ENCODE data around the gene LSM3.

The LSM3 gene

DNA sequence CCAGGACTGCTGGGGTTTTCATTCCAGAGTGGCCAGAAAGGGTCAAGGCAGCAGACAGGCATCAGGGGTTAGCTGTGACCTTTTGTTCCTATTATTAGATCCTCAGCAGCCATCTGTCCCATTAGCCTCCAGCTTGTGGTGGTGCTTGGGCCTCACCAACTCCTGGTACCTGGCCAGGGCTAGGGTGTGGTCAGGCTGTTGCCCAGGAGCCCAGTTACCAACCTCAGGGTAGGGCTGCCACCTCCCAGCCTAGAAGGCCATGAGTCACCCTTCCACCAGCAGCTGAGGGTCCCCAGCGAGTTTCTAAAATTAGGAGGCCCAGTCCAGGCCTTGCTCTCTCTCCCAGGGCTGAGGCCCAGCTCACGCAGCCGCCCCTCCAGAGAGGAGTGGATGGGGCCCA is 41.6 kb upstream of the LSM3 start:
- Histone ChIP-seq H3K9me3 (ENCODE audit: control insufficient read depth in 2 of 2, low read length in 2 of 2) (no peaks in the 10 kb centered on the region), H3K4me1 (ENCODE audit: control insufficient read depth, insufficient read depth, low read length) (peaks cover 9% of the 10 kb centered on the region), H3K27ac (ENCODE audit: low read length) (peak overlapping the region; percentile 41), H3K36me3 (ENCODE audit: control insufficient read depth in 2 of 2, insufficient read depth in 2 of 2, low read length in 2 of 2) (peaks cover 82 to 84% of the 10 kb centered on the region in 2 donors), H3K27me3 (ENCODE audit: control insufficient read depth in 1 of 2, insufficient read depth in 2 of 2, low read length in 2 of 2) (no peaks in the 10 kb centered on the region), H3K9ac (ENCODE audit: low read length in 2 of 2) (no peak overlapping the region), H3K4me3 (ENCODE audit: low read length in 2 of 2) (no peak overlapping the region)

DNA sequence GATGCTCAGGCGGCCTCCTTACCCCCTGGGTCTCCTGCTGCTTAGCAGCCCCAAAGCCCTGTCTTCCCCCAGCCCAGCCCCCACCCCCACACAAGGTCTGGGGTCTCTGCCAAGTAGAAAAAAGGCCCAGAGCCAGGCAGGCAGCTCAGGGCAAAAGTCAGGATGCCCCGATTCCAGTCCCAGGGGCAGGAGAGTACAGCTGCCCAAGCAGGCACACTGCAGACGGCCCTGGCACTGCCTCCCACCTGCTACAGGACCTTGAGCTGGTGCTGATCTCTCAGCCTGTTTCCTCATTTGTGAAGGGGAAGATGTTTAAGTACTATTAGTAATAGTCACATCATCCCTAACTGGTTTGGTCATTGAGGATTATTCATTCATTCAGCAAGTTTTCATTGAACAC is 41.2 kb upstream of the LSM3 start:
- H3K36me3 ChIP-seq (ENCODE audit: control insufficient read depth in 2 of 2, insufficient read depth in 2 of 2, low read length in 2 of 2), result peaks cover 82 to 84% of the 10 kb centered on the region in 2 donors
- no peaks in the 10 kb centered on the region for H3K9me3 ChIP-seq (ENCODE audit: control insufficient read depth in 2 of 2, low read length in 2 of 2)
- H3K9ac ChIP-seq (ENCODE audit: low read length in 2 of 2), result no peak overlapping the region
- H3K4me3 ChIP-seq (ENCODE audit: low read length in 2 of 2), result no peak overlapping the region
- peak overlapping the region; percentile 18 for H3K27ac ChIP-seq (ENCODE audit: low read length)
- no peaks in the 10 kb centered on the region for H3K27me3 ChIP-seq (ENCODE audit: control insufficient read depth in 1 of 2, insufficient read depth in 2 of 2, low read length in 2 of 2)
- H3K4me1 ChIP-seq (ENCODE audit: control insufficient read depth, insufficient read depth, low read length), result peaks cover 9% of the 10 kb centered on the region

DNA sequence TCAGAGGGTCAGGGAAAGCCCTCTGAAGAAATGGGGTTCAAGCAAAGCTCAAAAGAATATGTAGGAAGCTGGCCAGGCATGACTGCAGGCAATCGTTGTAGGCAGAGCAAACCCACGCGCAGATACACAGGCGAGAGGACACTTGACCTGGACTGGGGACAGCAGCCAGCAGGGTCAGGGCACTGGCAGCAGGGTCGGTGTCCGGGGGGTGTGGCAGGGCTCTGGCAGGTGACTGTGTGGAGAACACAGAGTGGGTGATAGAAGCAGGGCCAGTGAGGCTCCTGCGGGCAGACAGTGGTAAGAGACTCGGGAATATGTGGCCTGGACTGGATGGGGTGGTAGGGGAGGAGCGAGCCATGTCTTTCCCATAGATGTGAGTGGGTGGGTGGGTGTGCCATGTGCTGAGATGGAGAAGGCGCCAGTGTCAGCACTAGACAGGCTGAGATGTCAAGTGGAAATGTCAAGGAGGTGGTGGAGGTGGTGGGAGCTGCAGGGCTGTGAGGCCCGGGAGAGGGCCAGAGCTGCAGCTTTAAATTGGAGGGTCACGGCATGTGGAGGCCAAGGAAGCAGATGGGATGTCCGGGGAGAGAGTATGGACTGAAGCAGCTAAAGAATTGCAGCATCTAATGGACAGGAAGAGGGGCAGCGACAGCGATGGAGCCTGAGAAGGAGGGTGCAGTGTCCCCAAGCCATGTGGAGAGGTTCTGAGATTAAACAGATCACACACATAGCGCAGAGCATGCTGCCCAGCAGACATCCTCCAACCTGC is 40.3 kb upstream of the LSM3 start:
- no peaks in the 10 kb centered on the region for H3K9me3 ChIP-seq (ENCODE audit: control insufficient read depth in 2 of 2, low read length in 2 of 2)
- H3K27ac ChIP-seq (ENCODE audit: low read length), result no peak overlapping the region
- no peaks in the 10 kb centered on the region for H3K27me3 ChIP-seq (ENCODE audit: control insufficient read depth in 1 of 2, insufficient read depth in 2 of 2, low read length in 2 of 2)
- peaks cover 73 to 76% of the 10 kb centered on the region in 2 donors for H3K36me3 ChIP-seq (ENCODE audit: control insufficient read depth in 2 of 2, insufficient read depth in 2 of 2, low read length in 2 of 2)
- no peak overlapping the region for H3K4me3 ChIP-seq (ENCODE audit: low read length in 2 of 2)
- peaks cover 11% of the 10 kb centered on the region for H3K4me1 ChIP-seq (ENCODE audit: control insufficient read depth, insufficient read depth, low read length)
- no peak overlapping the region for H3K9ac ChIP-seq (ENCODE audit: low read length in 2 of 2)

GRCh38 chr3:14138878-14139655 is 39.5 kb upstream of the LSM3 start:
- no peak overlapping the region for H3K4me3 ChIP-seq (ENCODE audit: low read length in 2 of 2)
- peaks cover 66 to 69% of the 10 kb centered on the region in 2 donors for H3K36me3 ChIP-seq (ENCODE audit: control insufficient read depth in 2 of 2, insufficient read depth in 2 of 2, low read length in 2 of 2)
- no peaks in the 10 kb centered on the region for H3K9me3 ChIP-seq (ENCODE audit: control insufficient read depth in 2 of 2, low read length in 2 of 2)
- no peak overlapping the region for H3K27ac ChIP-seq (ENCODE audit: low read length)
- no peaks in the 10 kb centered on the region for H3K27me3 ChIP-seq (ENCODE audit: control insufficient read depth in 1 of 2, insufficient read depth in 2 of 2, low read length in 2 of 2)
- no peak overlapping the region for H3K9ac ChIP-seq (ENCODE audit: low read length in 2 of 2)
- peaks cover 16% of the 10 kb centered on the region for H3K4me1 ChIP-seq (ENCODE audit: control insufficient read depth, insufficient read depth, low read length)

DNA sequence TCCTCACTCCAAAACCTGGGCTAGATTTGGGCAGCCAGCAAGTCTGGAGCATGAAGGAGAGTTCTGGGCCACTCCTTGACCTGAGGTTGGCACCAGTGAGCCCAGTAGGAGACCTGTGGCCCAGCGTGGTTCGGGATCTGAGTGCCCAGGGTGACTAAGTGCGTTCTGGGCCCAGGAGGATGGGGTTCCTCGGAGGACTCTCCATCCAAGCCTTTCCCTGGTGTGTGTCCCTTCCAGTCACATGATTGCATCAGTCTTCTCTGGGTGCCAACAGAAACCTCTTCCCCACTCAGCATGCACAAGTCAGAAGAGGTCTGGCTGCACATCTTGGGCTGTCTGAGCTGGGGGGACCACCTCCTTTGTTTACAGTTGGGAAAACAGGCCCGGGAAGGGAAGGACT is 38.8 kb upstream of the LSM3 start:
- Histone ChIP-seq H3K9ac (ENCODE audit: low read length in 2 of 2) (no peak overlapping the region), H3K36me3 (ENCODE audit: control insufficient read depth in 2 of 2, insufficient read depth in 2 of 2, low read length in 2 of 2) (peaks cover 59 to 62% of the 10 kb centered on the region in 2 donors), H3K4me3 (ENCODE audit: low read length in 2 of 2) (no peak overlapping the region), H3K27ac (ENCODE audit: low read length) (no peak overlapping the region), H3K27me3 (ENCODE audit: control insufficient read depth in 1 of 2, insufficient read depth in 2 of 2, low read length in 2 of 2) (no peaks in the 10 kb centered on the region), H3K4me1 (ENCODE audit: control insufficient read depth, insufficient read depth, low read length) (peaks cover 23% of the 10 kb centered on the region), H3K9me3 (ENCODE audit: control insufficient read depth in 2 of 2, low read length in 2 of 2) (no peaks in the 10 kb centered on the region)

GRCh38 chr3:14140668-14141067 is 37.9 kb upstream of the LSM3 start:
- Histone ChIP-seq H3K9me3 (ENCODE audit: control insufficient read depth in 2 of 2, low read length in 2 of 2) (no peaks in the 10 kb centered on the region), H3K4me1 (ENCODE audit: control insufficient read depth, insufficient read depth, low read length) (peaks cover 31% of the 10 kb centered on the region), H3K9ac (ENCODE audit: low read length in 2 of 2) (no peak overlapping the region), H3K36me3 (ENCODE audit: control insufficient read depth in 2 of 2, insufficient read depth in 2 of 2, low read length in 2 of 2) (peaks cover 50 to 55% of the 10 kb centered on the region in 2 donors), H3K27me3 (ENCODE audit: control insufficient read depth in 1 of 2, insufficient read depth in 2 of 2, low read length in 2 of 2) (no peaks in the 10 kb centered on the region), H3K27ac (ENCODE audit: low read length) (no peak overlapping the region), H3K4me3 (ENCODE audit: low read length in 2 of 2) (no peak overlapping the region)

GRCh38 chr3:14141144-14141543 is 37.5 kb upstream of the LSM3 start:
- Histone ChIP-seq H3K36me3 (ENCODE audit: control insufficient read depth in 2 of 2, insufficient read depth in 2 of 2, low read length in 2 of 2) (peaks cover 47 to 55% of the 10 kb centered on the region in 2 donors), H3K9me3 (ENCODE audit: control insufficient read depth in 2 of 2, low read length in 2 of 2) (no peaks in the 10 kb centered on the region), H3K27ac (ENCODE audit: low read length) (no peak overlapping the region), H3K4me1 (ENCODE audit: control insufficient read depth, insufficient read depth, low read length) (peaks cover 36% of the 10 kb centered on the region), H3K4me3 (ENCODE audit: low read length in 2 of 2) (no peak overlapping the region), H3K27me3 (ENCODE audit: control insufficient read depth in 1 of 2, insufficient read depth in 2 of 2, low read length in 2 of 2) (no peaks in the 10 kb centered on the region), H3K9ac (ENCODE audit: low read length in 2 of 2) (no peak overlapping the region)

GRCh38 chr3:14141602-14142341 is 36.8 kb upstream of the LSM3 start:
- H3K36me3 ChIP-seq (ENCODE audit: control insufficient read depth in 2 of 2, insufficient read depth in 2 of 2, low read length in 2 of 2), result peaks cover 49 to 55% of the 10 kb centered on the region in 2 donors
- no peak overlapping the region for H3K4me3 ChIP-seq (ENCODE audit: low read length in 2 of 2)
- H3K4me1 ChIP-seq (ENCODE audit: control insufficient read depth, insufficient read depth, low read length), result peaks cover 39% of the 10 kb centered on the region
- peak overlapping the region; percentile 26 for H3K27ac ChIP-seq (ENCODE audit: low read length)
- no peak overlapping the region for H3K9ac ChIP-seq (ENCODE audit: low read length in 2 of 2)
- no peaks in the 10 kb centered on the region for H3K9me3 ChIP-seq (ENCODE audit: control insufficient read depth in 2 of 2, low read length in 2 of 2)
- H3K27me3 ChIP-seq (ENCODE audit: control insufficient read depth in 1 of 2, insufficient read depth in 2 of 2, low read length in 2 of 2), result no peaks in the 10 kb centered on the region

- Histone ChIP-seq H3K9ac (ENCODE audit: low read length in 2 of 2) (no peak overlapping the region), H3K27ac (ENCODE audit: low read length) (peak overlapping the region; percentile 26), H3K4me3 (ENCODE audit: low read length in 2 of 2) (no peak overlapping the region), H3K9me3 (ENCODE audit: control insufficient read depth in 2 of 2, low read length in 2 of 2) (no peaks in the 10 kb centered on the region), H3K36me3 (ENCODE audit: control insufficient read depth in 2 of 2, insufficient read depth in 2 of 2, low read length in 2 of 2) (peaks cover 55 to 56% of the 10 kb centered on the region in 2 donors), H3K27me3 (ENCODE audit: control insufficient read depth in 1 of 2, insufficient read depth in 2 of 2, low read length in 2 of 2) (no peaks in the 10 kb centered on the region), H3K4me1 (ENCODE audit: control insufficient read depth, insufficient read depth, low read length) (peaks cover 34% of the 10 kb centered on the region)
Measured at GRCh38 chr3:14142567-14143270, 35.9 kb upstream of the LSM3 start.
